Right forelimb (tissue), 1 donor: ENCODE measurements around the gene POU6F2.

Experiments
- DNase-seq: peaks from one replicate; pipeline ENCODE4 v3.0.0-alpha.2; 2018

The POU6F2 gene

GRCh38 chr7:39463252-39463651 is 485.5 kb downstream of the POU6F2 start:
- no peak for DNase-seq

GRCh38 chr7:39464350-39465054 is 486.8 kb downstream of the POU6F2 start:
- no peak for DNase-seq

GRCh38 chr7:39465055-39465929 is 487.6 kb downstream of the POU6F2 start:
- peak; percentile 64 for DNase-seq

- no peak for DNase-seq
Measured at GRCh38 chr7:39468261-39468660, 490.6 kb downstream of the POU6F2 start.

- no peak for DNase-seq
Measured at GRCh38 chr7:39468808-39469374, 491.2 kb downstream of the POU6F2 start.

GRCh38 chr7:39480901-39481300 is 503.2 kb downstream of the POU6F2 start:
- DNase-seq: no peak

GRCh38 chr7:39488467-39489393 is 511.0 kb downstream of the POU6F2 start:
- no peak for DNase-seq

- DNase-seq: no peak
Measured at GRCh38 chr7:39490296-39490695, 512.6 kb downstream of the POU6F2 start.

- DNase-seq: no peak
Measured at GRCh38 chr7:39493934-39494333, 516.2 kb downstream of the POU6F2 start.

- DNase-seq: no peak
Measured at GRCh38 chr7:39501358-39501757, 523.6 kb downstream of the POU6F2 start.

GRCh38 chr7:39504963-39505362 is 527.3 kb downstream of the POU6F2 start:
- no peak for DNase-seq

- no peak for DNase-seq
Measured at GRCh38 chr7:39507866-39508551, 530.3 kb downstream of the POU6F2 start.

- no peak for DNase-seq
Measured at GRCh38 chr7:39509436-39509835, 531.7 kb downstream of the POU6F2 start.

GRCh38 chr7:39509912-39510311 is 532.2 kb downstream of the POU6F2 start:
- DNase-seq: no peak

- DNase-seq: no peak
Measured at GRCh38 chr7:39510864-39511354, 533.2 kb downstream of the POU6F2 start.

GRCh38 chr7:39515534-39516228 is 538.0 kb downstream of the POU6F2 start:
- no peak for DNase-seq

GRCh38 chr7:39516498-39516897 is 538.8 kb downstream of the POU6F2 start:
- DNase-seq: no peak

GRCh38 chr7:39517240-39517639 is 539.5 kb downstream of the POU6F2 start:
- no peak for DNase-seq
